Gastrocnemius medialis (tissue), 4 donors: ENCODE measurements around the gene MACROD1. TPM values are rescaled to one million over a fixed set of nuclear protein-coding genes. Genes with fewer than 3 reads are reported as not detected.

Experiments used
- ATAC-seq, 2 donors: fragments of 150-250 bp; one replicate each; pipeline ENCODE4 v1.9.1; 2016
- DNase-seq, 2 donors: peaks; one replicate each; pipeline ENCODE4 v3.0.0-alpha.2; 2019
- H3K27ac ChIP-seq, 4 donors: fragments of 200-600 bp; sonication (generic); 1 replicate in 1 of 4; 2 replicates in 3 of 4; pipeline ENCODE4 v1.5.1; 2016 to 2018; ENCODE audit warnings: mild to moderate bottlenecking in 2 of 4, moderate library complexity in 1 of 4
- H3K27me3 ChIP-seq, 3 donors: fragments of 200-600 bp; sonication (generic) in 2 of 3; 1 replicate in 1 of 3; 2 replicates in 2 of 3; pipeline versions ENCODE4 v1.5.1 to v1.6.0; 2016 to 2019; ENCODE audit warnings: mild to moderate bottlenecking in 1 of 3, moderate library complexity in 1 of 3
- H3K36me3 ChIP-seq, 2 donors: fragments of 200-600 bp; sonication (generic) in 1 of 2; one replicate each; pipeline ENCODE4 v1.5.1; 2017 to 2018
- H3K4me1 ChIP-seq, 2 donors: fragments of 200-600 bp; sonication (generic) in 1 of 2; one replicate each; pipeline ENCODE4 v1.5.1; 2016 to 2017; ENCODE audit warnings: mild to moderate bottlenecking in 2 of 2
- H3K4me3 ChIP-seq, 4 donors: fragments of 200-600 bp; sonication (generic) in 3 of 4; 1 replicate in 1 of 4; 2 replicates in 3 of 4; pipeline ENCODE4 v1.5.1; 2016 to 2019; ENCODE audit warnings: mild to moderate bottlenecking in 2 of 4
- H3K9me3 ChIP-seq, 3 donors: fragments of 200-600 bp; sonication (generic) in 2 of 3; 1 replicate in 1 of 3; 2 replicates in 2 of 3; pipeline ENCODE4 v1.5.1; 2016 to 2019
- CTCF ChIP-seq, 5 experiments: fragments of 450-650 bp in 3 of 5; fragments of 200-600 bp in 2 of 5; sonication (generic) in 2 of 5; IDR thresholded peaks in 4 of 5; conservative IDR thresholded peaks in 1 of 5; 1 replicate in 4 of 5; 2 replicates in 1 of 5; pipeline ENCODE4 v1.5.1; 2016 to 2019; ENCODE audit warnings: antibody characterized with exemption in 5 of 5, mild to moderate bottlenecking in 3 of 5, moderate library complexity in 3 of 5
- POLR2A ChIP-seq, 2 donors: fragments of 450-650 bp; IDR thresholded peaks; one replicate each; pipeline ENCODE4 v1.6.1; 2017; ENCODE audit warnings: antibody characterized with exemption in 2 of 2, mild to moderate bottlenecking in 2 of 2, moderate library complexity in 2 of 2
- in situ Hi-C, 4 donors: fragments of 200-750 bp; cut with MboI; loops; one replicate each; pipeline versions ENCODE4 v1.15.0 to v1.8.0; 2017; ENCODE audit warnings: low sequenced_read_pairs in 4 of 4
- intact Hi-C: fragments of 100-400 bp; cut with DNase I; formaldehyde crosslinking; loops from one replicate; pipeline ENCODE4 v1.15.1; 2023; ENCODE audit warnings: low total_unique reads
- total RNA-seq, 4 donors: library from RNA; depleted of rRNA; stranded (reverse); fragments of >200 nt; gene quantifications; one replicate each; pipeline versions ENCODE4 v1.1.0 to v1.2.3, GENCODE V29; 2016

MACROD1 gene
- 100 to 1,000 TPM; 162 to 308 (median 205) TPM for total RNA-seq

- DNase-seq = peak; percentile 92 to 95
- intact Hi-C loops (loop anchor here (2.0 to 5.0 kb wide), 2 partner anchors 15 to 61 kb away; partner anchors contain the start of genes NUDT22 and TRPT1), in situ Hi-C loops (loop anchor here in 1 of 4 donors (25.0 kb wide), 1 partner anchor 329 kb away; the partner anchor contains the start of gene MARK2)
- H3K9me3 ChIP-seq = no peaks in the 10 kb centered on the region
- ATAC-seq = peak; percentile 64 to 65
- H3K36me3 ChIP-seq = no peaks in the 10 kb centered on the region
- no peaks in the 10 kb centered on the region for H3K27me3 ChIP-seq
- peak; percentile 96 to 98 for TF ChIP-seq POLR2A (IDR thresholded peaks at IDR 0.05)
- TF ChIP-seq CTCF (IDR thresholded peaks at IDR 0.05 in 4 of 5, conservative IDR thresholded peaks at IDR 0.05 in 1 of 5) = peak in 2 of 5 experiments; percentile 9 to 11
- H3K27ac ChIP-seq = peak within 1 kb of the TSS; percentile 94 to 98 (median 97)
- H3K4me1 ChIP-seq = peaks cover 22 to 29% of the 10 kb centered on the region in 2 donors
- peak within 1 kb of the TSS; percentile 58 to 84 (median 77) for H3K4me3 ChIP-seq
Observed at GRCh38 chr11:64165842-64166635, at the start of gene MACROD1. TSS of gene MACROD1 (minus strand) at chr11:64166113. CDS start at chr11:64165994, 119 bp downstream.

GRCh38 chr11:64211181-64211872 lies 45.4 kb upstream of the MACROD1 start:
- no peak for TF ChIP-seq CTCF (IDR thresholded peaks at IDR 0.05 in 4 of 5, conservative IDR thresholded peaks at IDR 0.05 in 1 of 5)
- TF ChIP-seq POLR2A (IDR thresholded peaks at IDR 0.05) = no peak
- H3K27me3 ChIP-seq = no peaks in the 10 kb centered on the region
- in situ Hi-C loops = no loop called here
- intact Hi-C loops = no loop called here
- no peak overlapping the region for H3K27ac ChIP-seq
- peaks cover 2 to 7% of the 10 kb centered on the region in 2 donors for H3K4me1 ChIP-seq
- no peak for DNase-seq
- no peak for ATAC-seq
- H3K36me3 ChIP-seq = peaks cover 0 to 15% of the 10 kb centered on the region in 2 donors
- no peak overlapping the region for H3K4me3 ChIP-seq
- no peaks in the 10 kb centered on the region for H3K9me3 ChIP-seq

- intact Hi-C loops = no loop called here
- TF ChIP-seq POLR2A (IDR thresholded peaks at IDR 0.05) (no peak), CTCF (IDR thresholded peaks at IDR 0.05 in 4 of 5, conservative IDR thresholded peaks at IDR 0.05 in 1 of 5) (no peak)
- DNase-seq (no peak), ATAC-seq (no peak)
- H3K27ac ChIP-seq = no peak overlapping the region
- H3K4me3 ChIP-seq = no peak overlapping the region
- peaks cover 3 to 7% of the 10 kb centered on the region in 2 donors for H3K4me1 ChIP-seq
- H3K9me3 ChIP-seq = no peaks in the 10 kb centered on the region
- in situ Hi-C loops = no loop called here
- H3K27me3 ChIP-seq = no peaks in the 10 kb centered on the region
- H3K36me3 ChIP-seq = peaks cover 0 to 24% of the 10 kb centered on the region in 2 donors
Observed at GRCh38 chr11:64210301-64211020, 44.5 kb upstream of the MACROD1 start.

- intact Hi-C loops (no loop called here), in situ Hi-C loops (loop anchor here in 1 of 4 donors (5.0 kb wide), 1 partner anchor 93 kb away; the partner anchor contains the start of gene CATSPERZ)
- Histone ChIP-seq H3K4me3 (no peak overlapping the region), H3K36me3 (peaks cover 0 to 26% of the 10 kb centered on the region in 2 donors), H3K27me3 (no peaks in the 10 kb centered on the region), H3K27ac (no peak overlapping the region), H3K9me3 (no peaks in the 10 kb centered on the region), H3K4me1 (peaks cover 9 to 11% of the 10 kb centered on the region in 2 donors)
- ATAC-seq (no peak), DNase-seq (no peak)
- no peak for TF ChIP-seq POLR2A (IDR thresholded peaks at IDR 0.05)
- TF ChIP-seq CTCF (IDR thresholded peaks at IDR 0.05 in 4 of 5, conservative IDR thresholded peaks at IDR 0.05 in 1 of 5) = no peak
Observed at GRCh38 chr11:64209563-64209843, 43.6 kb upstream of the MACROD1 start.
